ENCODE measurements around the gene NRXN3.

The NRXN3 gene

DNA sequence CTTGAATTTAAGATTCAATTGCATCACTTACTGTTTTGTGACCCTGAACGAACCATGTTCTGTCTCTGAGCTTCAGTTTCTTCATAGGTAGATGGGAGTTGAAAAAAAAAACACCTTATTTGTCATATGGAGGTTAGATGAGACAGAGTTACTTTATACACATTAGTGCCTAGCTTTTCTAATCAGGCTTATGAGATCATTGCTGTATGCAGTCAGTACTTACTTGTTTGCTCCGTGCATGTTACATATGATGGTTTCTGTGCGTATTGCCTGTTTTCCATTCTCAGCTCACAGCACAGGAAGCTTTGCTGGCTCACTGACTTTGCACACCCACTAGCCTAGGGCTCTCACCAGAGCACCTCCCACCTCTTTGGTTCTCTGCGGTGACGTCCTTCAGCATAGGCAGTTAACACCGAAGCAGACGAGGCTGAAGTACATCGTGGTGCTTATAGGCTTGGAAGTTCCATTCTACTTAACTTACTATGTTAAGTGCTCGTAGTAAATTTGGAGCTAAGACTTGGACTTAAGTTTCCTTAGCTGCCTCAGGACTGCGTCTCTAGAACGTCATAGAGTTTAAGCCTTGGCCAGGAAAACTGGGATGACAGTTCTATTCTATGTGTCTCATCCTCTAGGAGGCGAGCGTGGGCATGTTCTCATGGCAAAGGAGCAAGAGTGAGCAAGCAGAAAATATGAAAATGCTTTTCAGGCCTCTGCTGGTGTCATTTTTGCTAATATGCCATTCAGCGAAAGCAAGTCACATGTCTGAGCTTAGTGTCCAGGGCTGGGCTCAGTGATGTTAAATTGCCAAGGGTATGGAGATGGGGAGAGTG is 57.3 kb downstream of the NRXN3 start (continued):
- TF ChIP-seq, protein P1, sequence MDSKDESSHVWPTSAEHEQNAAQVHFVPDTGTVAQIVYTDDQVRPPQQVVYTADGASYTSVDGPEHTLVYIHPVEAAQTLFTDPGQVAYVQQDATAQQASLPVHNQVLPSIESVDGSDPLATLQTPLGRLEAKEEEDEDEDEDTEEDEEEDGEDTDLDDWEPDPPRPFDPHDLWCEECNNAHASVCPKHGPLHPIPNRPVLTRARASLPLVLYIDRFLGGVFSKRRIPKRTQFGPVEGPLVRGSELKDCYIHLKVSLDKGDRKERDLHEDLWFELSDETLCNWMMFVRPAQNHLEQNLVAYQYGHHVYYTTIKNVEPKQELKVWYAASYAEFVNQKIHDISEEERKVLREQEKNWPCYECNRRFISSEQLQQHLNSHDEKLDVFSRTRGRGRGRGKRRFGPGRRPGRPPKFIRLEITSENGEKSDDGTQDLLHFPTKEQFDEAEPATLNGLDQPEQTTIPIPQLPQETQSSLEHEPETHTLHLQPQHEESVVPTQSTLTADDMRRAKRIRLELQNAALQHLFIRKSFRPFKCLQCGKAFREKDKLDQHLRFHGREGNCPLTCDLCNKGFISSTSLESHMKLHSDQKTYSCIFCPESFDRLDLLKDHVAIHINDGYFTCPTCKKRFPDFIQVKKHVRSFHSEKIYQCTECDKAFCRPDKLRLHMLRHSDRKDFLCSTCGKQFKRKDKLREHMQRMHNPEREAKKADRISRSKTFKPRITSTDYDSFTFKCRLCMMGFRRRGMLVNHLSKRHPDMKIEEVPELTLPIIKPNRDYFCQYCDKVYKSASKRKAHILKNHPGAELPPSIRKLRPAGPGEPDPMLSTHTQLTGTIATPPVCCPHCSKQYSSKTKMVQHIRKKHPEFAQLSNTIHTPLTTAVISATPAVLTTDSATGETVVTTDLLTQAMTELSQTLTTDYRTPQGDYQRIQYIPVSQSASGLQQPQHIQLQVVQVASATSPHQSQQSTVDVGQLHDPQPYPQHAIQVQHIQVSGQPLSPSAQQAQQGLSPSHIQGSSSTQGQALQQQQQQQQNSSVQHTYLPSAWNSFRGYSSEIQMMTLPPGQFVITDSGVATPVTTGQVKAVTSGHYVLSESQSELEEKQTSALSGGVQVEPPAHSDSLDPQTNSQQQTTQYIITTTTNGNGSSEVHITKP (tag by site-specific recombination; IDR thresholded peaks at IDR 0.05) = no peak
- TF ChIP-seq RBAK (tag by site-specific recombination; IDR thresholded peaks at IDR 0.05) (no peak), ZNF2 (tag by site-specific recombination; IDR thresholded peaks at IDR 0.05) (no peak), ZNF433 (tag by site-specific recombination; IDR thresholded peaks at IDR 0.05; ENCODE audit: low read depth) (no peak), ZNF248 (tag by site-specific recombination; IDR thresholded peaks at IDR 0.05) (no peak)
- TF ChIP-seq, protein P2, sequence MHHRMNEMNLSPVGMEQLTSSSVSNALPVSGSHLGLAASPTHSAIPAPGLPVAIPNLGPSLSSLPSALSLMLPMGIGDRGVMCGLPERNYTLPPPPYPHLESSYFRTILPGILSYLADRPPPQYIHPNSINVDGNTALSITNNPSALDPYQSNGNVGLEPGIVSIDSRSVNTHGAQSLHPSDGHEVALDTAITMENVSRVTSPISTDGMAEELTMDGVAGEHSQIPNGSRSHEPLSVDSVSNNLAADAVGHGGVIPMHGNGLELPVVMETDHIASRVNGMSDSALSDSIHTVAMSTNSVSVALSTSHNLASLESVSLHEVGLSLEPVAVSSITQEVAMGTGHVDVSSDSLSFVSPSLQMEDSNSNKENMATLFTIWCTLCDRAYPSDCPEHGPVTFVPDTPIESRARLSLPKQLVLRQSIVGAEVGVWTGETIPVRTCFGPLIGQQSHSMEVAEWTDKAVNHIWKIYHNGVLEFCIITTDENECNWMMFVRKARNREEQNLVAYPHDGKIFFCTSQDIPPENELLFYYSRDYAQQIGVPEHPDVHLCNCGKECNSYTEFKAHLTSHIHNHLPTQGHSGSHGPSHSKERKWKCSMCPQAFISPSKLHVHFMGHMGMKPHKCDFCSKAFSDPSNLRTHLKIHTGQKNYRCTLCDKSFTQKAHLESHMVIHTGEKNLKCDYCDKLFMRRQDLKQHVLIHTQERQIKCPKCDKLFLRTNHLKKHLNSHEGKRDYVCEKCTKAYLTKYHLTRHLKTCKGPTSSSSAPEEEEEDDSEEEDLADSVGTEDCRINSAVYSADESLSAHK (tag by site-specific recombination; IDR thresholded peaks at IDR 0.05) = no peak

DNA sequence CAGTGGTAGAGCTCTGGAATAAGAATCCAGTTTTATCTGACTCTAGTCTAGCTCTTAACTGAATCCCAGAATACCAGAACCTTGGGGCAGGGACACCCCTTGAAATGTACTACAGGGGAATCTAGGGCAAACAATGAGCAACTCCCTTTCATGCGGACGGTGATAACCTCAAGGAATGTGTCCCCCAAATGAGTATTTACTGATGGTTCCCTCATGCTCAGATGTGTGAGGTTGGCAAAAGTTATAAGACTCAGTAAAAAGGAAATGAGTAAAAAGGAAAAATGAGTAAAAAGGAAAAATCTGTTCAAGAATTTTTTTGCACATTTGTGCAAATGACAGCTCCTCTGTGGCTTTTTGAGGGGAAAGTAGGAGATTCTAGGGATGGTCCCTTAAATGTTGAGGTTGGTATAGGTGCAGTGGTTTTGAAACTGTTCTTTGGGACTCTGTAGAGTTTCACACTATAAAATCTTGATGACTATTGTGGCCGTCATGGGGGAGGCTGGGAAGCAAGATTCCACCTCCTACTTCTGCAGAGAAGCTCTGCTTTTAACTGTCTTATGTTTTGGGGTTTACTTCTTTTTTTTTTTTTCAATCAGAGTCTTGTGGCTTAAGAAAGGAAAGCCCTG is 58.6 kb downstream of the NRXN3 start:
- ChIA-PET POLR2A (no interaction called here), CTCF (no interaction called here)
- TF ChIP-seq, protein P3, sequence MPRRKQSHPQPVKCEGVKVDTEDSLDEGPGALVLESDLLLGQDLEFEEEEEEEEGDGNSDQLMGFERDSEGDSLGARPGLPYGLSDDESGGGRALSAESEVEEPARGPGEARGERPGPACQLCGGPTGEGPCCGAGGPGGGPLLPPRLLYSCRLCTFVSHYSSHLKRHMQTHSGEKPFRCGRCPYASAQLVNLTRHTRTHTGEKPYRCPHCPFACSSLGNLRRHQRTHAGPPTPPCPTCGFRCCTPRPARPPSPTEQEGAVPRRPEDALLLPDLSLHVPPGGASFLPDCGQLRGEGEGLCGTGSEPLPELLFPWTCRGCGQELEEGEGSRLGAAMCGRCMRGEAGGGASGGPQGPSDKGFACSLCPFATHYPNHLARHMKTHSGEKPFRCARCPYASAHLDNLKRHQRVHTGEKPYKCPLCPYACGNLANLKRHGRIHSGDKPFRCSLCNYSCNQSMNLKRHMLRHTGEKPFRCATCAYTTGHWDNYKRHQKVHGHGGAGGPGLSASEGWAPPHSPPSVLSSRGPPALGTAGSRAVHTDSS (tag by site-specific recombination; IDR thresholded peaks at IDR 0.05) = no peak
- TF ChIP-seq ZNF133 (tag by site-specific recombination; IDR thresholded peaks at IDR 0.05) = no peak
- TF ChIP-seq, protein P4, sequence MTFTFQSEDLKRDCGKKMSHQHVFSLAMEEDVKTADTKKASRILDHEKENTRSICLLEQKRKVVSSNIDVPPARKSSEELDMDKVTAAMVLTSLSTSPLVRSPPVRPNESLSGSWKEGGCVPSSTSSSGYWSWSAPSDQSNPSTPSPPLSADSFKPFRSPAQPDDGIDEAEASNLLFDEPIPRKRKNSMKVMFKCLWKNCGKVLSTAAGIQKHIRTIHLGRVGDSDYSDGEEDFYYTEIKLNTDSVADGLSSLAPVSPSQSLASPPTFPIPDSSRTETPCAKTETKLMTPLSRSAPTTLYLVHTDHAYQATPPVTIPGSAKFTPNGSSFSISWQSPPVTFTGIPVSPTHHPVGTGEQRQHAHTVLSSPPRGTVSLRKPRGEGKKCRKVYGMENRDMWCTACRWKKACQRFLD (tag by site-specific recombination; IDR thresholded peaks at IDR 0.05) = no peak
- no peak for TF ChIP-seq ZNF16 (tag by site-specific recombination; IDR thresholded peaks at IDR 0.05; ENCODE audit: low read depth)
- TF ChIP-seq OSR2 (tag by site-specific recombination; IDR thresholded peaks at IDR 0.05) = no peak
- no peak for TF ChIP-seq ZNF677 (tag by site-specific recombination; IDR thresholded peaks at IDR 0.05)
- TF ChIP-seq ZNF626 (tag by site-specific recombination; IDR thresholded peaks at IDR 0.05) = no peak
- no peak for TF ChIP-seq TRIM28 (IDR thresholded peaks at IDR 0.05; ENCODE audit: borderline replicate concordance, low read length)
- TF ChIP-seq ZNF324 (tag by site-specific recombination; IDR thresholded peaks at IDR 0.05) = no peak
- no peak for TF ChIP-seq ZNF37A (tag by site-specific recombination; IDR thresholded peaks at IDR 0.05)
- TF ChIP-seq ZNF660 (tag by site-specific recombination; IDR thresholded peaks at IDR 0.05) = no peak
- TF ChIP-seq GLI4 (tag by site-specific recombination; IDR thresholded peaks at IDR 0.05) = no peak
- TF ChIP-seq ZNF843 (tag by site-specific recombination; IDR thresholded peaks at IDR 0.05) = no peak
- no peak for TF ChIP-seq ZNF529 (tag by site-specific recombination; IDR thresholded peaks at IDR 0.05; ENCODE audit: insufficient replicate concordance)
- TF ChIP-seq ZNF777 (tag by site-specific recombination; IDR thresholded peaks at IDR 0.05; ENCODE audit: borderline replicate concordance) = no peak
- no peak for TF ChIP-seq ZNF585B (tag by site-specific recombination; IDR thresholded peaks at IDR 0.05)
- Histone ChIP-seq H3K36me3 (ENCODE audit: control insufficient read depth in 2 of 2, insufficient read depth in 1 of 2, low read length in 2 of 2) (no peaks in the 10 kb centered on the region), H3K4me1 (ENCODE audit: control insufficient read depth, insufficient read depth, low read length) (no peaks in the 10 kb centered on the region), H3K9me3 (ENCODE audit: control insufficient read depth, insufficient read depth, low read depth, low read length) (no peaks in the 10 kb centered on the region), H3K27ac (ENCODE audit: extremely low read depth, low read depth, low read length) (no peak overlapping the region), H3K4me3 (ENCODE audit: low read depth, low read length) (no peak overlapping the region)
